NCI-H2029 treated with DMSO at 0.1 percent for 48 hours (cell line): Measurements from ENCODE around the gene OR7A10.

Experiments
- DNase-seq: peaks from one replicate; lab custom pipeline; 2025; lab: John Stamatoyannopoulos, UW

OR7A10 gene

DNA sequence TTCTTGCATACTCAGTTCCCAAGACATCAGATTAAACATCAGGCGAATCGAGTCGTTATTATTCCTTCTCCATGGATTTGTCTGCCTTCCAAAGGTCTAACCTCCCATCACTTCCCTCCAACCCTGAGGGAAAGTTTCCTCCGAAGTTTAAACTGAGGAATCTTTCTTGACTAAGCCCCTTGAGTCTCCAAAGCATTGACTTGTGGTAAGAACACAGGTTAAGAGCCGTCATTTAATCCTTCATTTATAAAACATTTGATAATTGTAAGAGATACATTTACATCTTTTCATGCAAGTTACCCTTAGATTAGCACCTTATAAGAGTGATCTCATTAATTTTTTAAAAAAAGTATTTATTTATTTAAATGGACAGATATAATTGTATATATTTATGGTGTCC is at the start of gene OR7A10:
TSS of gene OR7A10 (minus strand) at position 101 of the 400 bp plus-strand sequence. CDS start 7,045 bp downstream, outside the sequence.
- no peak for DNase-seq

GRCh38 chr19:14890643-14891379 is 42.1 kb upstream of the OR7A10 start:
- DNase-seq: no peak

DNA sequence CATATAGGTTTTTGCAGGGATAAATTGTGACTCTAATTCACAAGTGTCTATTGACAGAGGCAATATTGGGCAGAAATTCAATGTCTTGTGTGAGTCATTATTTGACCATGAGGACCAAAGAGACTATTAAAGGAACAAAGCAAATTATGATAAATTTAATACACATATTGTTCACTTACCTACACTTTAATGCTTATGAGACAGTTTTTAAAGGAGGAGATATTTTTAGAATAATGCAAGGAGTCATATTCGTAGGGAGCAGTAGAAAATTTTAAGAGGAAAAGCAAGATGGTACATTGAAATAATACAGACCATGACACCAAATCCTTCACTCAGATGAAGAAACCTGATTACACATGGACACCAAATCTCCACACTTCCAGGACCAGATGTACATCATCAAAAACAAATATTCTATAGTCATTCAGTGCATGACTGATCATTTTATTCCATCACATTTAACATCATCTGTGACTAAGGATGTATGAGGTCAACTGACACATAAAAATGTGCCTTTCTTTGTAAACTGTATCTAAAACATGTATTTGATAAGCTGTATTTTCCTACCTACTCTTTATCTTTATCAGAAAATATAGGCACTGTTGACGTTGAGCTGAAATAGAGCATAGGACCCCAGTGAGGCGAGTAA is 41.4 kb upstream of the OR7A10 start:
- DNase-seq: no peak

DNA sequence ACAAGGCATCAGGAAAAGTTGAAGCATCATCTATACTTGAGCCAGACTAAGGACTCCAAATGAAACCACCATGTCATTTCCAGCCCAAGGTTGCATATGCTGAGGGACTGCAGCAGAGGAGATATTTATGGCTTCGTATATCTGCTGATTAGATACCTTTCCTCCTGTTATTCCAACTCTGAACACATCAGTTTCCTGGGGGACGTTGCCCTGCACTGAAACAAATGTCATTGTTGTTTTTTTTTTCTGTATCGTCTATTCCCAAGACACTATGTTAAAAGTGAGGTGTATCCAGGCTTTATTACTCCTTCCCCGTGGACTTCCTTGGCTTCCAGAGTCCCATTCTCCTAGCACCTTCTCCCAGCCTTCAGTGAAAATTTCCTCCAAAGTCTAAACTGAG is 37.3 kb upstream of the OR7A10 start, which contains the start of gene OR7A17:
TSS of gene OR7A17 (minus strand) at position 101 of the 400 bp plus-strand sequence. CDS start 4,777 bp downstream, outside the sequence.
- DNase-seq: no peak

GRCh38 chr19:14871619-14872230 is 23.0 kb upstream of the OR7A10 start:
- no peak for DNase-seq

DNA sequence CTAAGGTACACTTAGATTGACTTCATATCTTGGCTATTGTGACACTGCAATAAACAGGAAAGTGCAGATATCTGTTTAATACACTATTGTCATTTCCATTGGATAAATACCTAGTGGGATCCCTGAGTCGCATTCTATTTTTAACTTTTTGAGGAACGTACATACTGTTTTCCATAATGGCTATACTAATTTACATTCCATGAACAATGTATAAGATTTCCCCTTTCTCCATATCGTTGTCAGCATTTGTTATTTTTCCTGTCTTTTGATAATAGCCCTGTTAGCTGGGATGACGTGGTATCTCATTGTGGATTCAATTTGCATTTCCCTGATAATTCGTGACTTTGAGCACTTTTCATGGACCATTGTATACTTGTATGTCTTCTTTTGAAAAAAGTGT is 19.8 kb upstream of the OR7A10 start:
- DNase-seq: no peak

- DNase-seq: no peak
These were observed 5.1 kb downstream of the OR7A10 start for GRCh38 chr19:14843578-14843977.

DNA sequence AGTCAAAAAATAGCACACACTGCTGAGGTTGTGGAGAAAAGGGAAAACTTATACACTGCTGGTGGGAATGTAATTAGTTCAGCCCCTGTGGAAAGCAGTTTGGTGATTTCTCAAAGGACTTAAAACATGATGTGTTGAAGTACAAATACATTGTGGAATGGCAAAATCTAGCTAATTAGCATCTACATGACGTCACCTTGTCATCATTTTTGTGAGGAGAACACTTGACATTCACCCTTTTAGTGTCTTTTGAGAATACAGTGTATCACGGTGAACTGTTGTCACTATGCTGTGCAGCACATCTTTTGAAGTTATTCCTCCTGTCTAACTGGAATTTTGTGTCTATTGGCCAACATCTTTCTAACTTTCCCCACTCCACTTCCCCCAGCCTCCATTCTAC is 5.6 kb downstream of the OR7A10 start:
- DNase-seq: no peak

DNA sequence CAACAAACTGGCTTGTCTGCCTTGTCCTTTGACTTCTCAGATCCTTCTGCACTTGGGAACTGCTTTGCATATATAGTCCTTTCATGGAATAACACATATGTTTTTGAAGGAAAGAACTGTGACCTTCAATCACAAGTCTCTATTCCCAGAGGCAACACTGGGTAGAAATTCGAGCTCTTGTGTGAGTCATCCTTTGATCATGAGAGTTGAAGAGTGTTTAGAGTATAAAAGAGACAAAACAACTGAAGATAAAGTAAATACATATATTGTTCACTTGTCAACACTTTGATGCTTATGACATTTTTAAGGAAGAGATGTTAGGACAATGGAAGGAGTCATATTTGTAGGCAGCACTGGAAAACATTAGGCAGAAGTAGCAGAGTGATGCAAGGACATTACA is 8.5 kb downstream of the OR7A10 start:
- no peak for DNase-seq

- no peak for DNase-seq
These were observed 11.3 kb downstream of the OR7A10 start for GRCh38 chr19:14837391-14837790.

GRCh38 chr19:14835011-14835410 is 13.7 kb downstream of the OR7A10 start, which contains the start of the genes OR7A5 and OR7C1:
Gene OR7A5, minus strand, starts transcription at chr19:14835185. Its CDS starts 6,944 bp downstream, at chr19:14828241.
Gene OR7C1, minus strand, starts transcription at chr19:14835185. Its CDS starts 35,049 bp downstream, at chr19:14800136.
- no peak for DNase-seq

GRCh38 chr19:14830702-14831101 is 18.0 kb downstream of the OR7A10 start:
- no peak for DNase-seq

DNA sequence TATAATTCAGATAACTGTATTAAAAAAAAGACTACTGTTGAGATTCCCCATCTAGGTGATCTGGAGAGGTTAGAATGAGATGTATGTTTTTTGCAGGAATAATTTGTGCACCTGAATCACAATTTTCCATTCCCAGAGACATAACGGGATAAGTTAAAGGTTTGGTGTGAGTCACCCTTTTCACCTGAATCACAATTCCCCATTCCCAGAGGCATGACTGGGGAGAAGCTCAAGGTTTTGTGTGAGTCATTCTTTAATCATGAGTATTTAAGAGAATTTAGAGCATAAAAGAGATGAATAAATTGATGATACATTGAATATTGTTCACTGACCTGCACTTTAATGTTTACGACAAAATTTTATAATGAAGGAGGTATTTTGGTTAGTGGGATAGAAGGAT is 22.7 kb downstream of the OR7A10 start:
- DNase-seq: no peak

DNA sequence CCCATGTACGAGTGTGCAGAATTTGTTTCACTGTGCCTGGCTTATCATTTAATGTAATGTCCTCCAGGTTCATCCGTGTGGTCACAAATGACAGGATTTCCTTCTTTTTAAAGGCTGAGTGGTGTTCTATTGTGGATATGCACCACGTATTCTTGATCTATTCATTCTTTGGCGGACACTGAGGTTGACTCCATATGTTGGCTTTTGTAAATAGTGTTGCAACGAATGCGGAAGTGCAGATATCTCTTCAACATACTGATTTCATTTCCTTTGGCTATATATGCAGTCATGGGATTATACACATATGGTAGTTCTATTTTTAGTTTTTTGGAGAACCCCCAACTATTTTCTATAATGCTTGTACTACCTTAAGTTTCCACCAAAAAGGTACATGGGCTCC is 26.8 kb downstream of the OR7A10 start:
- no peak for DNase-seq

DNA sequence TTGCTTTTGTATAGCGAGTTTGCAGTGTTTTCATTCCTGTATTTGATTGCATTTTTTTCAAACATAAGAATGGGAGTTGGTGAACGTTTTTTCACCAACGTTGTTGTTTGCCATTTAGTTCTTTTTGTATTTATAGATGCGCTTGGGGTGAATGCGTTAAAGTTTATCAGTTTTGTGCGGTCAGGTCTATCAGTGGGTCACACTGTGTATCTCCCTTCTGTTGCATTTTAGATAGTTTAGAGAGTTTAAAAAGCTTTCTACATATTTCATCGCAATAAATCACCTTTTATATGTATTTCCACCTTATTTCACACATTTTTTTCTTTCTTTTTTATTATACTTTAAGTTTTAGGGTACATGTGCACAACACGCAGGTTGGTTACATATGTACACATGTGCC is 30.1 kb downstream of the OR7A10 start:
- DNase-seq: no peak

DNA sequence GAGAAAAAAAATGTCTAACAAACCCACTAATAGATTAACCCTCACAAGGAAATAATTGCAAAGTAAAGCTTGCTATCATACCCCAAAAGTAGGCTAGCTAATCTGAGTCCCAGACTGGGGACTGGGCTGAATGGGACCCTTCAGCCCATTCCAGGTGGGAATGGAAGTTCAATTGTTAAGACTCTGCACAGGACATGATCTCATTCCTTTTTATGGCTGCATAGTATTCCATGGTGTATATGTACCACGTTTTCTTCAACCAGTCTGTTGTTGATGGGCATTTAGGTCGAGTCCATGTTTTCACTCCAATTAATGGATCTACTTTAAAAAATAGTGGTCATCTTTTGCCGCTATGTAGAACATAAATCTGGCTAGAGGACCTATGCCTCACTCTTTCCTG is 31.7 kb downstream of the OR7A10 start:
- no peak for DNase-seq

GRCh38 chr19:14814982-14815652 is 33.6 kb downstream of the OR7A10 start:
- DNase-seq: no peak

GRCh38 chr19:14809272-14810057 is 39.3 kb downstream of the OR7A10 start:
- no peak for DNase-seq

DNA sequence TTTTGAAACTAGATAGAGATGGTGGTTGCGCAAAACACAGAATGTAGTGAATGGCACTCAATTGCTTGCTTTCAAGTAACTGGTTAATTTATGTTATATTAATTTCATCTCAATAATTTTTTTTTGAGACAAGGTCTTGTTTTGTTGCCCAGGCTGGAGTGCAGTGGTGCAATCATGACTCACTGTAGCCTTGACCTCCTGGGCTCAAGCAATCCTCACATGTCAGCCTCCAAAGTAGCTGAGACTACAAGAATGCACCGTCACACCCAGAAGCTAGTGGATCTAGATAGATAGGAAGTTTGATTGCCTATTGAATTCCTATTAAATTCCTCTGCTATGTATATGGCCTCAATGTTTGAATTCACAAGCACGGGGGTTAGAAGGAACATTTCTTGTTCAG is 44.0 kb downstream of the OR7A10 start:
- DNase-seq: no peak

GRCh38 chr19:14798760-14799159 is 50.0 kb downstream of the OR7A10 start:
- no peak for DNase-seq

- no peak for DNase-seq
These were observed 52.7 kb downstream of the OR7A10 start for GRCh38 chr19:14796021-14796420.
